Fibroblast of mammary gland (primary cell): ENCODE measurements around the gene EDN3.

Experiments
- DNase-seq: peaks from one replicate; pipeline ENCODE4 v3.0.0-alpha.2; 2010; ENCODE audit warnings: low read depth
- H3K4me3 ChIP-seq: 2 replicates; pipeline ENCODE4 v1.5.1; 2011; ENCODE audit warnings: low read depth, mild to moderate bottlenecking, low read length, moderate library complexity; ENCODE audit not compliant: control insufficient read depth
- CTCF ChIP-seq: conservative IDR thresholded peaks from 2 replicates; pipeline ENCODE4 v1.5.1; 2011; ENCODE audit warnings: low read depth, low read length, inconsistent platforms; ENCODE audit not compliant: control insufficient read depth, insufficient read depth

Gene EDN3

GRCh38 chr20:59322585-59323454, 22.4 kb downstream of the EDN3 start:
- no peak for DNase-seq
- TF ChIP-seq CTCF, result no peak
- no peak overlapping the region for H3K4me3 ChIP-seq

GRCh38 chr20:59323731-59324130, 23.3 kb downstream of the EDN3 start:
- TF ChIP-seq CTCF, result no peak
- no peak for DNase-seq
- no peak overlapping the region for H3K4me3 ChIP-seq

- DNase-seq, result no peak
- no peak overlapping the region for H3K4me3 ChIP-seq
- TF ChIP-seq CTCF, result no peak
Measured at GRCh38 chr20:59324521-59325141, 24.2 kb downstream of the EDN3 start.

GRCh38 chr20:59325142-59325523, 24.7 kb downstream of the EDN3 start:
- no peak for TF ChIP-seq CTCF
- no peak overlapping the region for H3K4me3 ChIP-seq
- no peak for DNase-seq

- no peak for TF ChIP-seq CTCF
- no peak overlapping the region for H3K4me3 ChIP-seq
- DNase-seq, result no peak
Measured at GRCh38 chr20:59326188-59326587, 25.8 kb downstream of the EDN3 start.

- H3K4me3 ChIP-seq, result no peak overlapping the region
- DNase-seq, result no peak
- TF ChIP-seq CTCF, result no peak
Measured at GRCh38 chr20:59328071-59328470, 27.7 kb downstream of the EDN3 start.
